Measurements from ENCODE around the gene LAIR2. TPM values are rescaled to one million over a fixed set of nuclear protein-coding genes. Genes with fewer than 3 reads are reported as not detected.

The LAIR2 gene
- total RNA-seq, 1 experiment from 2014 or later: not detected

DNA sequence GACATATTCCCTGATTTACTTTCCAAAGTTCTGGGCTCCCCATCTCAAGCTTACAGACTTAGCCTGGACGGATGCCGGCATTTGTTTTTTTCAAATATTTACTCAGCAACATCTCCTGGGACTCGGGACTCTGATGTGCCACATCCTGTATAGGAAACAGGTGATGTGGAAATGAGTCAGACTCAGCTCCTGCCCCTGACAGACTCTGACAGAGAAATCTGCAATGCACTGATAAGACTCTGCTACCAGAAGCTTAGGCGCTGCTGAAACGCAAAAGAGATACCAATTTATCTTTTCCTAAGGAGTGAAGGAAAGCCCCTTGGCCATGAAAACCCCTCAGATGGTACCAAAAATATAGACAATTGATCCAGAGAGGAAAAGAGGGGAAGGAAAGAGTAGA, 16.2 kb downstream of the LAIR2 start:
- no peak for ATAC-seq
- TF ChIP-seq POLR2A (IDR thresholded peaks at IDR 0.05; ENCODE audit: borderline replicate concordance, extremely low read depth, insufficient read depth, insufficient read length) (no peak), EZH2phosphoT487 (IDR thresholded peaks at IDR 0.05; ENCODE audit: borderline replicate concordance) (no peak), CBX3 (IDR thresholded peaks at IDR 0.05; ENCODE audit: low read depth) (no peak), YY1 (IDR thresholded peaks at IDR 0.05; ENCODE audit: extremely low read depth, insufficient replicate concordance, low read depth, low read length) (no peak), POLR2AphosphoS5 (IDR thresholded peaks at IDR 0.05; ENCODE audit: low read depth, low read length) (no peak)
- TF ChIP-seq, protein P1, sequence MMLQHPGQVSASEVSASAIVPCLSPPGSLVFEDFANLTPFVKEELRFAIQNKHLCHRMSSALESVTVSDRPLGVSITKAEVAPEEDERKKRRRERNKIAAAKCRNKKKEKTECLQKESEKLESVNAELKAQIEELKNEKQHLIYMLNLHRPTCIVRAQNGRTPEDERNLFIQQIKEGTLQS (IDR thresholded peaks at IDR 0.05): no peak
- TF ChIP-seq, protein P2, sequence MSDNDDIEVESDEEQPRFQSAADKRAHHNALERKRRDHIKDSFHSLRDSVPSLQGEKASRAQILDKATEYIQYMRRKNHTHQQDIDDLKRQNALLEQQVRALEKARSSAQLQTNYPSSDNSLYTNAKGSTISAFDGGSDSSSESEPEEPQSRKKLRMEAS (IDR thresholded peaks at IDR 0.05): no peak
- H3K9me3 ChIP-seq (ENCODE audit: control insufficient read depth in 1 of 2, insufficient read depth in 1 of 2, low read depth in 1 of 2, low read length in 2 of 2): no peaks in the 10 kb centered on the region
- no peaks in the 10 kb centered on the region for H3K9me2 ChIP-seq (ENCODE audit: insufficient read depth)
- no peak overlapping the region for H3K27ac ChIP-seq (ENCODE audit: low read depth, low read length)
- H3K79me2 ChIP-seq (ENCODE audit: insufficient read depth, low read length): no peaks in the 10 kb centered on the region
- H3K36me3 ChIP-seq (ENCODE audit: control insufficient read depth in 1 of 2, insufficient read depth in 2 of 2, low read length in 2 of 2): no peaks in the 10 kb centered on the region
- H3K4me3 ChIP-seq (replicated peaks in 1 of 2; ENCODE audit: low read depth in 1 of 2, low read length in 2 of 2): no peak overlapping the region
- intact Hi-C loops (cut with micrococcal nuclease): no loop called here
- no TSS peak for BruUV-seq (replicated peaks)
- no peak for DNase-seq (ENCODE audit: low read depth, low spot score)
- no peaks in the 10 kb centered on the region for H4K20me1 ChIP-seq (ENCODE audit: insufficient read depth)
- no peak overlapping the region for H3K4me2 ChIP-seq (ENCODE audit: low read length)
- ChIA-PET CTCF (no interaction called here), RAD21 (ENCODE audit: low non-redundant PET in 1 of 2, low total read pairs in 2 of 2, uncharacterized antibody in 2 of 2, unreplicated experiment in 2 of 2) (no interaction called here), POLR2A (no interaction called here)
- H3K4me1 ChIP-seq (ENCODE audit: control insufficient read depth in 1 of 2, insufficient read depth in 2 of 2, low read length in 2 of 2): peaks cover 0 to 7% of the 10 kb centered on the region in 2 experiments; a peak in 2 of 4 replicates
- no peak overlapping the region for H3K9ac ChIP-seq (ENCODE audit: low read length)
- peaks cover 37% of the 10 kb centered on the region for H3K27me3 ChIP-seq (ENCODE audit: insufficient read depth, low read length)
- no peak overlapping the region for H2AFZ ChIP-seq (ENCODE audit: low read depth, low read length, poor library complexity, severe bottlenecking)

DNA sequence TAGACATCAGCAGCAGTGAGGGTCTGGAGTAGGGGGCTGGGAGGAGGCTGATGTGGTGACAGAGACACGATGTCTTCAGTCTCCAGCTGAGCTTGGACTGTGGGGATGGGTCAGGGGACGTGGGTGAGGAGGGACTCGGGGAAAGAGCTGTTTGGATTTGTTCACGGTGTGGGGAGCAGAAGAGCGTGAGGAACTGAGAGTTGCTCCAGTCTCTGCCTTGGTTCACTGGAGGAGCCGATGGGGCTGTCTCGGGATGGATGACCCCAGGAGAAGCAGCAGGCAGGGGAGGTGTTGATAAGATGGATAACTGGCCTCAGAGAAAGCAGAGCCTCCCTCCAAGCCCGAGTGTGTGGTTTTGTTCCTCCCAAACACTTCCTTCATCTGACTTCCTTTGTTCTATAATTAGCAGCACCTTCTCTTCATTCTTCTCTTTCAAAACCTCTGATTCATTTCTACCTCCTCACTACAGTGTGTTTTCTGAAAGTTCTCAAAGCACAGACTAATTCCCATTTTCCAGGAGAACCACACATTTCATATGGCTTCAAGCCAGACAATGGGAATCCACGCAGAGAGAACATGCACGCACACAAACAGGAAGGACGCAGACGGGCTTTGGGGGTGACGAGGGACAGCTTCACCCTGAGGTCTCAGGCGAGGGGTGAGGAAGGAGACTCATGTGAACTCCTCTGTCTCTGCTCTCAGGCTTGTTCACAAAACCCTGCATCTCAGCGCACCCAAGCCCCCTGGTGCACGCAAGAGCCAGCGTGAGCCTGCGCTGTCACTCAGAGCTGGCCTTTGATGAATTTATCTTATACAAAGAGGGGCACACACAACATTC, 18.6 kb downstream of the LAIR2 start:
- POLR2A ChIA-PET: no interaction called here
- no peak overlapping the region for H3K4me3 ChIP-seq (replicated peaks in 1 of 2; ENCODE audit: low read depth in 1 of 2, low read length in 2 of 2)

More for the DNA sequence above, 18.6 kb downstream of the LAIR2 start:
- H3K36me3 ChIP-seq (ENCODE audit: control insufficient read depth in 1 of 2, insufficient read depth in 2 of 2, low read length in 2 of 2): no peaks in the 10 kb centered on the region
- H3K9me2 ChIP-seq (ENCODE audit: insufficient read depth): no peaks in the 10 kb centered on the region
- H3K4me2 ChIP-seq (ENCODE audit: low read length): no peak overlapping the region
- RAD21 ChIA-PET (ENCODE audit: low non-redundant PET in 1 of 2, low total read pairs in 2 of 2, uncharacterized antibody in 2 of 2, unreplicated experiment in 2 of 2): no interaction called here
- TF ChIP-seq CEBPB (IDR thresholded peaks at IDR 0.05; ENCODE audit: low read depth) (no peak), FOSL1 (IDR thresholded peaks at IDR 0.05; ENCODE audit: low read depth) (no peak), YY1 (IDR thresholded peaks at IDR 0.05; ENCODE audit: extremely low read depth, insufficient replicate concordance, low read depth, low read length) (no peak), SIN3A (IDR thresholded peaks at IDR 0.05; ENCODE audit: low read depth) (no peak), SP1 (IDR thresholded peaks at IDR 0.05; ENCODE audit: low read depth) (no peak), ZFX (IDR thresholded peaks at IDR 0.05) (no peak), SRF (IDR thresholded peaks at IDR 0.05; ENCODE audit: low read depth) (no peak), JUND (IDR thresholded peaks at IDR 0.05) (no peak), ELF1 (IDR thresholded peaks at IDR 0.05; ENCODE audit: borderline replicate concordance, low read depth) (no peak)
- TF ChIP-seq, protein P2 (IDR thresholded peaks at IDR 0.05): no peak
- TF ChIP-seq, protein P3, sequence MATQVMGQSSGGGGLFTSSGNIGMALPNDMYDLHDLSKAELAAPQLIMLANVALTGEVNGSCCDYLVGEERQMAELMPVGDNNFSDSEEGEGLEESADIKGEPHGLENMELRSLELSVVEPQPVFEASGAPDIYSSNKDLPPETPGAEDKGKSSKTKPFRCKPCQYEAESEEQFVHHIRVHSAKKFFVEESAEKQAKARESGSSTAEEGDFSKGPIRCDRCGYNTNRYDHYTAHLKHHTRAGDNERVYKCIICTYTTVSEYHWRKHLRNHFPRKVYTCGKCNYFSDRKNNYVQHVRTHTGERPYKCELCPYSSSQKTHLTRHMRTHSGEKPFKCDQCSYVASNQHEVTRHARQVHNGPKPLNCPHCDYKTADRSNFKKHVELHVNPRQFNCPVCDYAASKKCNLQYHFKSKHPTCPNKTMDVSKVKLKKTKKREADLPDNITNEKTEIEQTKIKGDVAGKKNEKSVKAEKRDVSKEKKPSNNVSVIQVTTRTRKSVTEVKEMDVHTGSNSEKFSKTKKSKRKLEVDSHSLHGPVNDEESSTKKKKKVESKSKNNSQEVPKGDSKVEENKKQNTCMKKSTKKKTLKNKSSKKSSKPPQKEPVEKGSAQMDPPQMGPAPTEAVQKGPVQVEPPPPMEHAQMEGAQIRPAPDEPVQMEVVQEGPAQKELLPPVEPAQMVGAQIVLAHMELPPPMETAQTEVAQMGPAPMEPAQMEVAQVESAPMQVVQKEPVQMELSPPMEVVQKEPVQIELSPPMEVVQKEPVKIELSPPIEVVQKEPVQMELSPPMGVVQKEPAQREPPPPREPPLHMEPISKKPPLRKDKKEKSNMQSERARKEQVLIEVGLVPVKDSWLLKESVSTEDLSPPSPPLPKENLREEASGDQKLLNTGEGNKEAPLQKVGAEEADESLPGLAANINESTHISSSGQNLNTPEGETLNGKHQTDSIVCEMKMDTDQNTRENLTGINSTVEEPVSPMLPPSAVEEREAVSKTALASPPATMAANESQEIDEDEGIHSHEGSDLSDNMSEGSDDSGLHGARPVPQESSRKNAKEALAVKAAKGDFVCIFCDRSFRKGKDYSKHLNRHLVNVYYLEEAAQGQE (IDR thresholded peaks at IDR 0.05; ENCODE audit: low read depth): no peak
- TF ChIP-seq, protein P1 (IDR thresholded peaks at IDR 0.05): no peak
- no TSS peak for BruUV-seq (replicated peaks)
- H3K27me3 ChIP-seq (ENCODE audit: insufficient read depth, low read length): peaks cover 39% of the 10 kb centered on the region
- H3K79me2 ChIP-seq (ENCODE audit: insufficient read depth, low read length): no peaks in the 10 kb centered on the region
- no peak overlapping the region for H3K9ac ChIP-seq (ENCODE audit: low read length)
- peaks cover 0 to 7% of the 10 kb centered on the region in 2 experiments; a peak in 2 of 4 replicates for H3K4me1 ChIP-seq (ENCODE audit: control insufficient read depth in 1 of 2, insufficient read depth in 2 of 2, low read length in 2 of 2)
- CTCF ChIA-PET: no interaction called here
- no peaks in the 10 kb centered on the region for H4K20me1 ChIP-seq (ENCODE audit: insufficient read depth)
- no peak overlapping the region for H3K27ac ChIP-seq (ENCODE audit: low read depth, low read length)
- no peak overlapping the region for H2AFZ ChIP-seq (ENCODE audit: low read depth, low read length, poor library complexity, severe bottlenecking)
- ATAC-seq (no peak), DNase-seq (ENCODE audit: low read depth, low spot score) (no peak)
- H3K9me3 ChIP-seq (ENCODE audit: control insufficient read depth in 1 of 2, insufficient read depth in 1 of 2, low read depth in 1 of 2, low read length in 2 of 2): no peaks in the 10 kb centered on the region
- intact Hi-C loops (cut with micrococcal nuclease): no loop called here

Measured in HCT116 (cell line).